K562 (cell line): ENCODE results near the gene MYH3. TPM values are rescaled to one million over a fixed set of nuclear protein-coding genes. Genes with fewer than 3 reads are reported as not detected.

Source experiments
- ARID1B ChIP-seq: fragments of 450-650 bp; IDR thresholded peaks from 2 replicates; pipeline ENCODE4 v1.6.1; 2016; ENCODE audit warnings: antibody characterized with exemption, mild to moderate bottlenecking, inconsistent platforms
- DDX20 ChIP-seq: fragments of 450-650 bp; IDR thresholded peaks from 2 replicates; pipeline ENCODE4 v1.6.1; 2016; ENCODE audit warnings: missing genetic modification characterization, low read depth, mild to moderate bottlenecking, missing compliant biosample characterization, moderate library complexity
- EP300 ChIP-seq: IDR thresholded peaks from 2 replicates; pipeline ENCODE4 v1.6.1; 2012; ENCODE audit warnings: low read length, improper control_type of control experiment
- ETV6 ChIP-seq, 3 experiments: fragments of 150-350 bp in 1 of 3; sonication (generic) in 1 of 3; formaldehyde crosslinking in 1 of 3; IDR thresholded peaks; 2 replicates each; pipeline versions ENCODE4 v1.6.1 to v1.8.0; 2014 to 2022; ENCODE audit warnings: borderline replicate concordance in 2 of 3, low read depth in 2 of 3, antibody characterized with exemption in 1 of 3, low read length in 1 of 3, mild to moderate bottlenecking in 1 of 3, missing genetic modification reagents in 1 of 3
- FOS ChIP-seq: IDR thresholded peaks from 3 replicates; pipeline ENCODE4 v1.6.1; 2011; ENCODE audit not compliant: insufficient read length; ENCODE audit errors: extremely low read depth
- FOSL1 ChIP-seq: fragments of 200-800 bp; sonication (Bioruptor generic); conservative IDR thresholded peaks from 2 replicates; pipeline ENCODE4 v1.6.1; 2016; ENCODE audit warnings: missing genetic modification characterization, missing compliant biosample characterization
- GMEB1 ChIP-seq: fragments of 250-450 bp; sonication (Bioruptor Pico); IDR thresholded peaks from 2 replicates; pipeline ENCODE4 v1.4.0; 2020; ENCODE audit warnings: mild to moderate bottlenecking
- MYC ChIP-seq, 2 experiments: fragments of 250-450 bp in 1 of 2; sonication (Bioruptor Pico) in 1 of 2; IDR thresholded peaks; 2 replicates each; pipeline versions ENCODE4 v1.5.1 to v1.6.1; 2012 to 2021; ENCODE audit warnings: low read depth in 2 of 2, borderline replicate concordance in 1 of 2, improper control_type of control experiment in 1 of 2, low read length in 1 of 2, mild to moderate bottlenecking in 1 of 2, moderate library complexity in 1 of 2
- NFYB ChIP-seq: IDR thresholded peaks from 2 replicates; pipeline ENCODE4 v1.6.1; 2011; ENCODE audit warnings: mild to moderate bottlenecking, moderate library complexity; ENCODE audit not compliant: insufficient read length; ENCODE audit errors: extremely low read depth
- PHTF2 ChIP-seq: fragments of 250-450 bp; sonication (Bioruptor Pico); IDR thresholded peaks from 2 replicates; pipeline ENCODE4 v1.5.0; 2021; ENCODE audit warnings: mild to moderate bottlenecking
- POLR2AphosphoS2 ChIP-seq: IDR thresholded peaks from 2 replicates; pipeline ENCODE4 v1.6.1; 2012; ENCODE audit warnings: low read length, improper control_type of control experiment
- PRPF4 ChIP-seq: fragments of 200-400 bp; formaldehyde crosslinking; IDR thresholded peaks from one replicate; pipeline ENCODE4 v1.6.1; 2017; ENCODE audit warnings: low read length, low read depth, mild to moderate bottlenecking; ENCODE audit not compliant: insufficient read depth, poor library complexity, severe bottlenecking
- PTBP1 ChIP-seq: fragments of 200-400 bp; formaldehyde crosslinking; IDR thresholded peaks from 2 replicates; pipeline ENCODE4 v1.6.1; 2017; ENCODE audit warnings: low read depth, low read length
- RBM15 ChIP-seq: fragments of 200-400 bp; formaldehyde crosslinking; IDR thresholded peaks from 2 replicates; pipeline ENCODE4 v1.6.1; 2018; ENCODE audit warnings: mild to moderate bottlenecking, low read length, moderate library complexity; ENCODE audit not compliant: insufficient read depth
- SIN3A ChIP-seq, 2 experiments: fragments of 150-350 bp in 1 of 2; IDR thresholded peaks; 2 replicates each; pipeline ENCODE4 v1.6.1; 2011 to 2016; ENCODE audit warnings: borderline replicate concordance in 2 of 2, low read depth in 2 of 2, low read length in 2 of 2, mild to moderate bottlenecking in 2 of 2, moderate library complexity in 2 of 2; ENCODE audit not compliant: control insufficient read depth in 1 of 2
- SMARCC2 ChIP-seq: fragments of 450-650 bp; IDR thresholded peaks from 2 replicates; pipeline ENCODE4 v1.6.1; 2017; ENCODE audit warnings: antibody characterized with exemption, moderate library complexity, mild to moderate bottlenecking, low read depth
- ZKSCAN1 ChIP-seq: fragments of 150-350 bp; IDR thresholded peaks from 2 replicates; pipeline ENCODE4 v1.6.1; 2016; ENCODE audit warnings: low read depth, low read length
- ZNF165 ChIP-seq: fragments of 250-450 bp; sonication (Bioruptor Pico); IDR thresholded peaks from 2 replicates; pipeline ENCODE4 v1.4.0; 2020; ENCODE audit warnings: borderline replicate concordance
- ZNF280A ChIP-seq: fragments of 450-650 bp; IDR thresholded peaks from 2 replicates; pipeline ENCODE4 v1.6.1; 2018; ENCODE audit warnings: mild to moderate bottlenecking, low read depth; ENCODE audit not compliant: partially characterized antibody
- ZNF41 ChIP-seq: fragments of 250-450 bp; sonication (Bioruptor Pico); conservative IDR thresholded peaks from 2 replicates; pipeline ENCODE4 v1.4.0; 2020; ENCODE audit warnings: mild to moderate bottlenecking
- polyA plus RNA-seq, 8 experiments: library from polyadenylated mRNA; depleted of rRNA in 4 of 8; stranded (reverse) in 5 of 8; unstranded in 3 of 8; fragments of >200 nt; fragmentation: Nextera tagmentation in 2 of 8; fragmentation: Illumina TruSeq in 1 of 8; extraction: Ambion mirVana in 2 of 8; extraction: Trizol in 1 of 8; gene quantifications; 2 replicates each; pipeline versions ENCODE4 v1.2.1 to v1.2.3, GENCODE V29; 2011 to 2014; ENCODE audit warnings: inconsistent platforms in 1 of 8, missing spikeins in 1 of 8
- total RNA-seq, 7 experiments: library from RNA; depleted of rRNA in 6 of 7; stranded (reverse); fragments of >200 nt in 6 of 7; fragmentation: Illumina TruSeq in 2 of 7; extraction: Trizol in 2 of 7; gene quantifications; 2 replicates each; pipeline versions ENCODE4 v1.2.1 to v1.2.3, GENCODE V29; 2011 to 2021; ENCODE audit warnings: low replicate concordance in 1 of 7

MYH3 gene
- total and polyA plus RNA-seq, 9 of the 15 experiments (the other 6 are each of a cell fraction or from before 2014, with no cell fraction given): 0.24 to 0.75 (median 0.40) TPM; not detected in 1

- no peak for TF ChIP-seq FOS
- no peak for TF ChIP-seq PTBP1
- no peak for TF ChIP-seq SMARCC2
- TF ChIP-seq ETV6 (IDR thresholded peaks at IDR 0.05; ENCODE audit: borderline replicate concordance in 1 of 2, low read depth in 2 of 2, low read length in 1 of 2): peak in 1 of 2 experiments; percentile 56; a peak in 1 of 4 replicates
- TF ChIP-seq ETV6 (CRISPR knock-in tag; IDR thresholded peaks at IDR 0.05; ENCODE audit: borderline replicate concordance): no peak
- TF ChIP-seq NFYB: no peak
- no peak for TF ChIP-seq GMEB1 (CRISPR knock-in tag)
- no peak for TF ChIP-seq PHTF2 (CRISPR knock-in tag)
- no peak for TF ChIP-seq RBM15
- no peak for TF ChIP-seq PRPF4
- TF ChIP-seq ZKSCAN1: peak; percentile 58; the same call in 1 of the 2 replicates
- no peak for TF ChIP-seq ZNF41 (CRISPR knock-in tag)
- TF ChIP-seq ZNF280A: no peak
- TF ChIP-seq POLR2AphosphoS2: no peak
- TF ChIP-seq ZNF165 (CRISPR knock-in tag): no peak
- TF ChIP-seq SIN3A (IDR thresholded peaks at IDR 0.05; ENCODE audit: borderline replicate concordance in 2 of 2, control insufficient read depth in 1 of 2, low read depth in 2 of 2, low read length in 2 of 2): 0 out of 4 replicates have a peak, but pooled peaks of 1 of the 2 experiments have one; percentile 47
- TF ChIP-seq MYC (IDR thresholded peaks at IDR 0.05; ENCODE audit: low read depth, low read length): peak; percentile 86
- TF ChIP-seq MYC (CRISPR knock-in tag; IDR thresholded peaks at IDR 0.05; ENCODE audit: borderline replicate concordance, low read depth): peak; percentile 46; the same call in 1 of the 2 replicates
- TF ChIP-seq FOSL1 (tag): peak; percentile 49
- no peak for TF ChIP-seq ARID1B
- TF ChIP-seq DDX20 (tag): no peak
- no peak for TF ChIP-seq EP300
Observed at GRCh38 chr17:10697092-10698081, 40.3 kb upstream of the MYH3 start, which contains the start of the genes ADPRM and SCO1 (continued).
